ENCODE results near the gene CLCN7.

DNA sequence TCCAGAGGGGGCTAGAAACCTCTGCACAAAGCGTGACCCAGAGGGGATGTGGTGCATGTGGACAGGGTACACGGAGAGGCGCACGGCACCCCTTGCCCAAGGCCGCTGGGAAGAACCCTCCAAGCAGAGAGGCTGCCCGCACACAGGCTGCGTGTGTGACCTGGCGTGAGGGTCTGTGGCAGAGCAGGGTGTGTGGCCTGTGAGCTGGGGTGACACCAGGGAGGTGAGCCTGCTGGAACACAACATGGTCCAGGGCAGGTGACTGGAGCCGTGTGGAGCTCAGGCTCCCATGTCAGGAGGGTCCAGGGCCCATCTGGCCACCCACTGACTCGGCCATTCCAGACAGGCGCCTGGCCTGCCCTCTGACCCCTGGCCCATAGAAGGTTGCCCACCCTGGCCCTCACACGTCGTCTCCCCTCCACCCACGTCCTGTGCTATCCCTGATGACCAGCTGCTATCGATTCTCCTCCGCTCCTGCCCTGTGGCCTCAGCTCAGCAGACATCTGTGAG, 43.9 kb upstream of the CLCN7 start:
- TF ChIP-seq POLR2A (IDR thresholded peaks at IDR 0.05): no peak
- TF ChIP-seq, protein P1, sequence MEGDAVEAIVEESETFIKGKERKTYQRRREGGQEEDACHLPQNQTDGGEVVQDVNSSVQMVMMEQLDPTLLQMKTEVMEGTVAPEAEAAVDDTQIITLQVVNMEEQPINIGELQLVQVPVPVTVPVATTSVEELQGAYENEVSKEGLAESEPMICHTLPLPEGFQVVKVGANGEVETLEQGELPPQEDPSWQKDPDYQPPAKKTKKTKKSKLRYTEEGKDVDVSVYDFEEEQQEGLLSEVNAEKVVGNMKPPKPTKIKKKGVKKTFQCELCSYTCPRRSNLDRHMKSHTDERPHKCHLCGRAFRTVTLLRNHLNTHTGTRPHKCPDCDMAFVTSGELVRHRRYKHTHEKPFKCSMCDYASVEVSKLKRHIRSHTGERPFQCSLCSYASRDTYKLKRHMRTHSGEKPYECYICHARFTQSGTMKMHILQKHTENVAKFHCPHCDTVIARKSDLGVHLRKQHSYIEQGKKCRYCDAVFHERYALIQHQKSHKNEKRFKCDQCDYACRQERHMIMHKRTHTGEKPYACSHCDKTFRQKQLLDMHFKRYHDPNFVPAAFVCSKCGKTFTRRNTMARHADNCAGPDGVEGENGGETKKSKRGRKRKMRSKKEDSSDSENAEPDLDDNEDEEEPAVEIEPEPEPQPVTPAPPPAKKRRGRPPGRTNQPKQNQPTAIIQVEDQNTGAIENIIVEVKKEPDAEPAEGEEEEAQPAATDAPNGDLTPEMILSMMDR (IDR thresholded peaks at IDR 0.05): no peak
